ENCODE measurements around the gene PPP1R15A.
"Not testable (repeated sequence)": the region's sequence is repeated elsewhere in the genome, so short reads cannot be mapped to it uniquely, and the experiment has no call there.

The PPP1R15A gene

GRCh38 chr19:48872182-48872883 is at the start of gene PPP1R15A:
TSS of gene PPP1R15A (plus strand) at chr19:48872421. CDS start at chr19:48873234, 813 bp downstream.
- DNase-seq, result peak; percentile 97

- no peak for DNase-seq
Observed at GRCh38 chr19:48822514-48822913, 49.7 kb upstream of the PPP1R15A start.

- no peak for DNase-seq
Observed at GRCh38 chr19:48826606-48827020, 45.6 kb upstream of the PPP1R15A start.

- no peak for DNase-seq
Observed at GRCh38 chr19:48830088-48830487, 42.1 kb upstream of the PPP1R15A start.

- no peak for DNase-seq
Observed at GRCh38 chr19:48830965-48831364, 41.3 kb upstream of the PPP1R15A start.

GRCh38 chr19:48833049-48833448 is 39.2 kb upstream of the PPP1R15A start:
- no peak for DNase-seq

- DNase-seq, result no peak
Observed at GRCh38 chr19:48833977-48834376, 38.2 kb upstream of the PPP1R15A start.

GRCh38 chr19:48835734-48836088 is 36.5 kb upstream of the PPP1R15A start:
- DNase-seq, result peak; percentile 85

- no peak for DNase-seq
Observed at GRCh38 chr19:48836089-48837017, 35.9 kb upstream of the PPP1R15A start, which contains the start of gene HSD17B14. TSS of gene HSD17B14 (minus strand) at chr19:48836491. CDS start at chr19:48836411, 80 bp downstream.

- DNase-seq, result peak; percentile 49
Observed at GRCh38 chr19:48837051-48837524, 35.1 kb upstream of the PPP1R15A start.

- no peak for DNase-seq
Observed at GRCh38 chr19:48837687-48838086, 34.5 kb upstream of the PPP1R15A start.

GRCh38 chr19:48841047-48841446 is 31.2 kb upstream of the PPP1R15A start:
- DNase-seq, result no peak

- DNase-seq, result no peak
Observed at GRCh38 chr19:48841571-48841970, 30.6 kb upstream of the PPP1R15A start.

- DNase-seq, result peak; percentile 15
Observed at GRCh38 chr19:48842789-48843162, 29.4 kb upstream of the PPP1R15A start.

GRCh38 chr19:48844472-48844871 is 27.7 kb upstream of the PPP1R15A start:
- DNase-seq, result no peak

GRCh38 chr19:48845384-48845783 is 26.8 kb upstream of the PPP1R15A start:
- DNase-seq, result no peak

GRCh38 chr19:48846659-48847058 is 25.6 kb upstream of the PPP1R15A start:
- not testable (repeated sequence) for DNase-seq

GRCh38 chr19:48852292-48852691 is 19.9 kb upstream of the PPP1R15A start:
- no peak for DNase-seq

- no peak for DNase-seq
Observed at GRCh38 chr19:48853483-48853882, 18.7 kb upstream of the PPP1R15A start.

GRCh38 chr19:48854103-48854502 is 18.1 kb upstream of the PPP1R15A start:
- DNase-seq, result no peak

GRCh38 chr19:48856921-48857320 is 15.3 kb upstream of the PPP1R15A start:
- DNase-seq, result no peak

GRCh38 chr19:48858984-48859710 is 13.1 kb upstream of the PPP1R15A start:
- DNase-seq, result no peak
